H1 (cell line): ENCODE data around the gene COL8A2. TPM values are rescaled to one million over a fixed set of nuclear protein-coding genes. Genes with fewer than 3 reads are reported as not detected.

Experiments
- ATF3 ChIP-seq: IDR thresholded peaks from 2 replicates; pipeline ENCODE4 v1.6.1; 2011; ENCODE audit warnings: low read depth, mild to moderate bottlenecking, low read length; ENCODE audit not compliant: insufficient read depth
- BACH1 ChIP-seq: IDR thresholded peaks from 2 replicates; pipeline ENCODE4 v1.6.1; 2012; ENCODE audit warnings: low read length, improper control_type of control experiment
- CHD7 ChIP-seq: fragments of 300-600 bp; sonication (generic); IDR thresholded peaks from 2 replicates; pipeline ENCODE4 v1.7.1; 2012; ENCODE audit warnings: low read length, moderate library complexity, mild to moderate bottlenecking, inconsistent platforms; ENCODE audit not compliant: insufficient replicate concordance
- TBP ChIP-seq: IDR thresholded peaks from 2 replicates; pipeline ENCODE4 v1.6.1; 2011; ENCODE audit warnings: low read depth, low read length, improper control_type of control experiment
- polyA plus RNA-seq, 7 experiments: library from polyadenylated mRNA; depleted of rRNA in 3 of 7; stranded (reverse) in 5 of 7; unstranded in 2 of 7; fragments of >200 nt in 5 of 7; fragments of 200-250 nt in 2 of 7; gene quantifications; 1 replicate in 5 of 7; 2 replicates in 1 of 7; 4 replicates in 1 of 7; pipeline versions ENCODE4 v1.2.1 to v1.2.3, GENCODE V29; 2011 to 2013; ENCODE audit warnings: missing spikeins in 2 of 7, mixed read lengths in 2 of 7
- total RNA-seq: library from RNA; stranded (reverse); fragmentation: NEBNext Ultra II Directional; extraction: Animal tissue kit (Norgen Biotek cat#: 25700); gene quantifications from 2 replicates; pipeline ENCODE4 v1.2.1, GENCODE V29; 2021

Gene COL8A2
- total and polyA plus RNA-seq, 2 of the 8 experiments (the other 6 are each of a cell fraction or from before 2014, with no cell fraction given) = 2.1 to 2.8 TPM

- TF ChIP-seq ATF3 (no peak), CHD7 (no peak), TBP (no peak), BACH1 (no peak)
- TF ChIP-seq, all 59 proteins: peak for 0
These were observed 43.0 kb downstream of the COL8A2 start (continued) for GRCh38 chr1:36081926-36082485.
